SK-N-SH (cell line): ENCODE measurements around the gene SFRP5.

Source experiments
- CHD2 ChIP-seq: fragments of 150-350 bp; IDR thresholded peaks from 2 replicates; pipeline ENCODE4 v1.6.1; 2018; ENCODE audit warnings: low read length; ENCODE audit not compliant: partially characterized antibody
- CTCF ChIP-seq: fragments of 200-600 bp; sonication (generic); IDR thresholded peaks from 2 replicates; pipeline ENCODE4 v1.6.1; 2017; ENCODE audit warnings: antibody characterized with exemption, mild to moderate bottlenecking, moderate library complexity
- EP300 ChIP-seq, 2 experiments: IDR thresholded peaks; 2 replicates each; pipeline versions ENCODE4 v1.4.0 to v1.6.1; 2012; ENCODE audit warnings: borderline replicate concordance in 1 of 2, low read depth in 1 of 2, low read length in 1 of 2
- GABPA ChIP-seq: IDR thresholded peaks from 2 replicates; pipeline ENCODE4 v1.4.0; 2012; ENCODE audit warnings: low read depth, mild to moderate bottlenecking
- MEF2A ChIP-seq: IDR thresholded peaks from 2 replicates; pipeline ENCODE4 v1.4.0; 2012; ENCODE audit warnings: low read depth, borderline replicate concordance
- PBX3 ChIP-seq: IDR thresholded peaks from 2 replicates; pipeline ENCODE4; 2012
- POLR2AphosphoS5 ChIP-seq: IDR thresholded peaks from 2 replicates; pipeline ENCODE4 v1.6.1; 2012; ENCODE audit warnings: low read depth, low read length
- RAD21 ChIP-seq: IDR thresholded peaks from 2 replicates; pipeline ENCODE4 v1.6.1; 2012; ENCODE audit warnings: mild to moderate bottlenecking, low read length
- REST ChIP-seq: IDR thresholded peaks from 2 replicates; pipeline ENCODE4 v1.6.1; 2012; ENCODE audit warnings: mild to moderate bottlenecking, low read depth, low read length, moderate library complexity
- TCF12 ChIP-seq: IDR thresholded peaks from 2 replicates; pipeline ENCODE4 v1.4.0; 2012
- TEAD4 ChIP-seq: IDR thresholded peaks from 2 replicates; pipeline ENCODE4 v1.4.0; 2012; ENCODE audit warnings: mild to moderate bottlenecking, borderline replicate concordance; ENCODE audit not compliant: insufficient read depth
- USF2 ChIP-seq: fragments of 150-350 bp; IDR thresholded peaks from 2 replicates; pipeline ENCODE4 v1.6.1; 2017; ENCODE audit warnings: antibody characterized with exemption, low read length, low read depth, borderline replicate concordance
- YY1 ChIP-seq: IDR thresholded peaks from 2 replicates; pipeline ENCODE4 v1.4.0; 2012; ENCODE audit warnings: low read depth, mild to moderate bottlenecking

GRCh38 chr10:97763411-97763810 is 8.4 kb downstream of the SFRP5 start:
- TF ChIP-seq REST (no peak), CTCF (no peak), MEF2A (no peak), CHD2 (no peak), YY1 (no peak), PBX3 (no peak), TEAD4 (no peak), EP300 (IDR thresholded peaks at IDR 0.05; ENCODE audit: borderline replicate concordance in 1 of 2, low read depth in 1 of 2, low read length in 1 of 2) (no peak), TCF12 (no peak), GABPA (no peak), RAD21 (no peak), POLR2AphosphoS5 (no peak), USF2 (no peak)
